HG02938 (cell line): ENCODE measurements around the gene TMEM240.
A peak's percentile ranks its signal among the peaks of the same experiment; 100 is the strongest.
"Not testable (repeated sequence)": the region's sequence is repeated elsewhere in the genome, so short reads cannot be mapped to it uniquely, and the experiment has no call there.

Source experiments
- ATAC-seq: cut with Tn5 transposase; IDR thresholded peaks from one replicate; pipeline ENCODE4 v1.9.1; 2021; ENCODE audit warnings: mild to moderate bottlenecking, moderate library complexity; ENCODE audit not compliant: unreplicated experiment

Gene TMEM240

DNA sequence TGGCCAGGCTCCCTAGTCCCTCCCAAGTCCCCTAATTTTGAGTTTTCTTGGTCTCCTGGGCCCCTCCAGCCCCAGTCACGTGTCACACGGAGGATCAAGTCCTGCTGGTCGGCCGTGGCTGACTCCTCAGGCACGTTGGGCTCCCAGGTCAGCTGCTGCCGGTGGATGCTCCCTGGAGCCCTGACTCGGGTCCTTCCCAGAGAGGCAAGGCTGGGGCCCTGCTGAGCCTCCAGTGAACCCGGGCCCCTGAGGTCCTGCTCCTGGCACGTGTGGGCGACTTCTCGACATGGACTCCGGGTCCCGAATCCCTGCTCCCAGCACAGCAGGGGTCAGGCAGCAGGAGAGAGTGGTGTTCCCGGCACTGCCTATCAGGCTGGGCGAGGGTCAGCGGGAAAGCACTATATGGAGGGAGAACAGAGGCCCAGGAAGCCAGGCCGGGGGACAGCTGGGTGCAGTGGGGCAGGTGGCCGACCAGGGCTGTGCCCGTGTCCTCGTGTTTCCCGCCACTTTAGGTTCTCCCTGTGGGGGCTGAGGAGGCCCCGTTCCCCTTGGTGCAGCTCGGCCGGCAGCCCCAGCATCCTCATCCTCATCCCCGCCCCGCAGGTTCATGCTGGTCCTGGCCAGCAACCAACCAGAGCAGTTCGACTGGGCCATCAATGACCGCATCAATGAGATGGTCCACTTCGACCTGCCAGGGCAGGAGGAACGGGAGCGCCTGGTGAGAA, 13.2 kb downstream of the TMEM240 start:
- ATAC-seq: no peak

- not testable (repeated sequence) for ATAC-seq
These were observed 13.9 kb downstream of the TMEM240 start for GRCh38 chr1:1526476-1526875.

DNA sequence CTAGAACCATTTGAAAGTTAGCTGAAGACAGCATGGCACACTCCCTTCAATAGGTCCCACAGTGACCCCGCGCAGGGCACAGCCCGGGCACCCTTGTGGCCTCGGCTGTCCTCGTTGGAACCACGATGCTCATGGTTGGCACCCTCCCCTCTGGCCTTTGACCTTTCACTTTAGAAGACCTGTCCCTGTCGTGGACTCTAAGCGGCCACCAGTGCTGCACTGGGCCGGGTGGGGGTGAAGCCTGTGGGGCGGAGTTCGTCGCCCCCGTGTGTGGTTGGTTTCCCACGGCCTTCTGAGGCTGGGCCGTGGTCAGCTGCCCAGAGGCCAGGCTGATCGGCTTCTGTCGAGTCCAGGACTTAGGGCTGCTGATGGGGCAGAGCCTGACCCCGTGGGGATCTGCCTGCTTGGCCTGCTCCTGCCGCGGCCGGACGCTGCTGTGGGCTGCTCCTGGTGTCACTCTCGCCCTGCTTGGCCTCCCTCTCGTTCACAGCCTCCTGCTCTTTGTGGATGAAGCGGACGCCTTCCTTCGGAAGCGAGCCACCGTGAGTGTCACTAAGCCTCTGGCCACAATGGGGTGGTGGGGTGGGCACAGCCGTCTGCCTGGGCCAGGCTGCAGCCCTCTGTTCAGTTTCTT, 15.6 kb downstream of the TMEM240 start:
- ATAC-seq: not testable (repeated sequence)

DNA sequence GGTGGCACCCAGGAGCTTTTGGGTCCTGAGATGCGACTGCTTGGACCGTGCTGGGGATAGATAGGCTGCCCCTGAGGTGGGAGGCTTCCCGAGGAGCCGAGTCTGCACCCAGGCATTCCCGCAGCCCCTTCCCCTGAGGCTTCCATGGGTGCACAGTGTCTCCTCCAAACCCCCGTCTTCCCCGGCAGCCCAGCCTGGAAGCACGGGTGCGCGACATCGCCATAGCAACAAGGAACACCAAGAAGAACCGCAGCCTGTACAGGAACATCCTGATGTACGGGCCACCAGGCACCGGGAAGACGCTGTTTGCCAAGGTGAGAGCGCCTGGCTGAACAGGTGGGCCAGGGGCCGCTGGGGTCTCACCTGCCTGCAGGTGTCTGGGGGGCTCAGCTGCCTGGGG, 16.8 kb downstream of the TMEM240 start:
- not testable (repeated sequence) for ATAC-seq

- not testable (repeated sequence) for ATAC-seq
These were observed 17.2 kb downstream of the TMEM240 start for GRCh38 chr1:1523226-1523625.

- ATAC-seq: not testable (repeated sequence)
These were observed 17.9 kb downstream of the TMEM240 start for GRCh38 chr1:1522536-1522935.

GRCh38 chr1:1521331-1521730, 19.1 kb downstream of the TMEM240 start:
- no peak for ATAC-seq

- ATAC-seq: not testable (repeated sequence)
These were observed 20.5 kb downstream of the TMEM240 start for GRCh38 chr1:1519805-1520505.

- not testable (repeated sequence) for ATAC-seq
These were observed 21.8 kb downstream of the TMEM240 start for GRCh38 chr1:1518621-1519007.

- ATAC-seq: no peak
These were observed 22.3 kb downstream of the TMEM240 start for GRCh38 chr1:1517973-1518620.

DNA sequence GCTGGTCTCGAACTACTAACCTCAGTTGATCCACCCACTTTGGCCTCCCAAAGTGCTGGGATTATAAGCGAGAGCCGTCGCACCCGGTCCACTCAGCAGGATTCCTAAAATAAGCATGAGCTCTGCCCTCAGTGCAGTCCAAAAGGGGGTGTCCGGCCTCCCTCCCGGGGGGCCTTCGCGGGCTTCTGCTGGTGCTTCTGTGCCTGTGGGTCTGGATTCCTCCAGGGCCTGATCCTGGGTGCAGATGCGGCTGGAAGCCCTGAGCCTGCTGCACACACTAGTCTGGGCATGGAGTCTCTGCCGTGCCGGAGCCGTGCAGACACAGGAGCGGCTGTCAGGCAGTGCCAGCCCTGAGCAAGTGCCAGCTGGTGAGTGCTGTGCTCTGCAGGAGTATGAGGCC, 23.5 kb downstream of the TMEM240 start:
- not testable (repeated sequence) for ATAC-seq

DNA sequence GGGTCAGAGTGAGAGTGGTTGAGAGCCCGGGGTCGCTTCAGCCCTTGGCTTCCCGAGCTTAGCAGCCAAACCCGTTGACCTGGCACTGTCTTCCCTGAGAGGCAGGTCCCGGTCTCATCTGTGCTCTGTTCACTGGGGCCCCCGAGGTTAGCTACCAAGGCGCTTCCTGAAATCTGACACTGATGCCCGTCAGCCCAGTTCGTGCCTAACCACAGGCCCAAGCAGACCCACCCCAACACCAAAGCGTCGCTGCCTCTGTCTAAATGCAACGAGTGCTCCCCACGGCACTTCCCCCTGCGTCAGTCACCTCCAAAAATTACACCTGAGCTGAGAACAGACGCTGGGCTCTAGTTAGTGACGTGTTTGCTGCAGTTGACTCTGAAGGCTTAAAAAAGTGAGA, 26.0 kb downstream of the TMEM240 start:
- ATAC-seq: not testable (repeated sequence)

- ATAC-seq: not testable (repeated sequence)
These were observed 26.7 kb downstream of the TMEM240 start for GRCh38 chr1:1513675-1514074.

DNA sequence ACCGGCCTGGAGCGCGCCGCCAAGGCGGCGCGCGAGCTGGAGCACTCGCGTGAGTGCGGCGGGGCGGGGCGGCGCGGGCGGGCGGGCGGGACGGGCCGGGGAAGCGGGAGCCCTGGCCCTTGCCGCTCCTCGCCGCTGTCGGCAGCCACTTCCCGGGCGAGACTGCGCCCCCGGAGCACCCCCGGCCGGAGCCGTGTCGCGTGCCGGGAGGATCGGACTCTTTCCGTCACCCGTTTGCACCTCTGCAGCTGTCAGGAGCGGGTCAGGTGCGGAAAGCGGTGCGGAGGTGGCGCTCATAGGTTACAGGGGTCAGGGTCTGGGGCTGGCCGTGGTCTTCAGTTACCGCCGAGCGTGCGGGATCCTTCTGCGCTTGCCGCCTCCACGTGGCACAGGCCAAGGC, 28.0 kb downstream of the TMEM240 start:
- ATAC-seq: not testable (repeated sequence)

DNA sequence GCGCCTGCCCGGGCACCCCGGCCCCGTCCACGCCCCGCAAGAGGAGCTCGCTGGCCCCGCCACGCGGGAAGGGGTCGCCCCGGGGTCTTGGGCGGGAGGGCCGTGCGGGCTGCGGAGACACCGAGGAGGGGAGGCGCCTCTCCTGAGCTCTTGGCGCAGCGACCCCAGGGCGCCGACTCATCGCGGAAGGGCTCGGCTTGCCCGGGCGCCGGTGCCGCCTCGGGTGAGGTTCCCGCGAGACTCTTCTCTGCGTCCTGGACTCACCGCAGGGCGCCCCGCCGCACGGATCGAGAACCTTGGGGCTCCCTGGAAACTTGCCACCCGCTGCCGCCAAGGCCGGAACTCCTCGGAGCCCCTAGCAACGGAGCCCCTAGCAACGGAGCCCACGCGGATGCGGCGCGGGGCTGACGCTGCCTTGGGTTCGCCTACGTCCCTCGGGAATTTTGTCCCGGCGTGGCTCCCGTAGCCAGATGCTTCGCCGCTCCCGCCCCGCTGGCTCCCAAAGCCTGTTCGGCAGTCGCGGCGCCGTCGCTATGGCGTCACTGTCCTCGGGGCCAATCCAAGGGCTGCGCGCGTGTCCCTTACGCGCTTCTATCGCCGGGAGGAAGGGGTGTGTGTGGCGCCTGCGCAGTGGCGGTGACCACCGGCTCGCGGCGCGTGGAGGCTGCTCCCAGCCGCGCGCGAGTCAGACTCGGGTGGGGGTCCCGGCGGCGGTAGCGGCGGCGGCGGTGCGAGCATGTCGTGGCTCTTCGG, 28.7 kb downstream of the TMEM240 start, which contains the start of gene ATAD3A:
Gene ATAD3A (plus strand): TSS at position 630 of the 753 bp plus-strand sequence. CDS start 107 bp downstream, at position 737.
- peak; percentile 85 for ATAC-seq

GRCh38 chr1:1510912-1511532, 29.4 kb downstream of the TMEM240 start:
- ATAC-seq: no peak

DNA sequence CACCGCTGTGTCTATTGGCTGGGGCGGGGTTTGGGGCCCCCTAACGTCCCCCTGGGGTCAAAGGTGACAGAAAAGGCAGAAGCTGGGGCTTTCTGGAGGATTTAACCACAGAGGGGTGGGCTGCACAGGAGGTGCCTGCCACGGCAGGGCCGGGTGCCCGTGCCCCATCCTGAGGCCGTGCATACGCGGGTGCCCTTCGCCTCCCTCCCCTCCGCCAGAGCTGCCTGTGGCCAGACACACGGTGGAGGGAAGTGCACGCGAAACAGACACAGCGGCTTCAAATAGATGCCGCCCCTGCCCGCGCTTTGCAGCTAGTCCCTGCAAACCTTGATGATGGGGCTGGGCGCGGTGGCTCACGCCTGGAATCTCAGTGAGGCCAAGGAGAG, 31.0 kb downstream of the TMEM240 start:
- ATAC-seq: not testable (repeated sequence)

DNA sequence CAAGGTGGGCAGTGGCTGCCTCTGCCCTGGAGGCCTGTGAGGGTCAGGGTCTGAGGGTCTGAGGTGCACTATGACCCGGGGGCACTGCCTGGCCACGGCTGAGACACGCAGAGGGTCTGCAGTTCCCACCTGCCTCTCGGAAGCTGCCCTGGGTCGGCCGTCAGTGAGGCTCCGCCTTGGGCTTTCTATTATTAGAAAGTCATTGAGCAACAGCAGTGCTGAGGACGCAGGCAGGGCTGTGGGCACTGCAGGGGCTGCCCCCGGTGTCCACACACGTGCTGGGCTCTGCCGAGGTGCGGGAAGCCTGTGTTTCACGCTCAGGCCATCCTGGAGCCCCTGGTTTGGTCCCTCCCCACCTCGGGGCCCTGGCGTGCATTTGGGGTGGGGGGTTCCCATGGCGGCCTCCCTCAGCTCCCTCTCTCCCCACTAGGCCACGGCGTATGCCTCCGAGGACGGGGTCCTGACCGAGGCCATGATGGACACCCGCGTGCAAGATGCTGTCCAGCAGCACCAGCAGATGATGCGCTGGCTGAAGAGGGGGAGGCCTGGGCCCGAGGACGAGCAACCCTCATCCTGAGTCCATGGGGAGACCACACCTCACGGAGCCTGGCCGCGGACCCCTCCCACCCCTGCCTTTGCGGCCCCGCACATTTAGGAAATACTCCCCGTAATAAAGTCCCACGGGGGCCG, 31.5 kb downstream of the TMEM240 start:
- ATAC-seq: not testable (repeated sequence)

DNA sequence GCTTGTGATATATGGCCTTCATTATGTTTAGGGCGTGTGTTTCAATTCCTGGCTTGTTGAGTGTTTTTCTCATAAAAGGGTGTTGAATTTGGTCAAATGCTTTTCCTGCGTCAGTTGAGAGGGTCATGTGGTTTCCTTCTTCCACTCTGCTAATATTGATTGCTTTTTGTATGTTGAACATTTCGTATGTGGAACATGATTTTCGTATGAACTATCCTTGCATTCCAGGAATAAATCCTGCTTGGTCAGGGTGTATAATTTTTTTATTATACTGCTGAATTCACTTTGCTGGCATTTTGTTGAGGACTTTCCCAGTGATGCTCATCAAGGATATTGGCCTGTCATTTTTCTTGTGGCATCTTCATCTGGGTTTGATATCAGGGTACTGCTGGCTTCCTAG, 33.1 kb downstream of the TMEM240 start:
- ATAC-seq: no peak
